ENCODE measurements around the gene WT1.
A peak's percentile ranks its signal among the peaks of the same experiment; 100 is the strongest.
"Not testable (repeated sequence)": the region's sequence is repeated elsewhere in the genome, so short reads cannot be mapped to it uniquely, and the experiment has no call there.

Gene WT1

GRCh38 chr11:32374261-32374711 lies 61.1 kb downstream of the WT1 start:
- Histone ChIP-seq H3K27ac (ENCODE audit: low read length) (peak overlapping the region; percentile 74), H3K79me2 (ENCODE audit: insufficient read depth, low read length) (no peaks in the 10 kb centered on the region), H4K20me1 (ENCODE audit: insufficient read depth, low read length) (no peaks in the 10 kb centered on the region), H2AFZ (ENCODE audit: low read depth, low read length) (peak overlapping the region; percentile 15; the same call in 1 of the 2 replicates), H3K36me3 (ENCODE audit: insufficient read depth, low read length) (no peaks in the 10 kb centered on the region), H3K4me3 (ENCODE audit: low read depth in 1 of 2, low read length in 2 of 2) (no peak overlapping the region), H3K9ac (ENCODE audit: low read depth, low read length) (no peak overlapping the region; the same call in 1 of the 2 replicates), H3K4me1 (ENCODE audit: insufficient read depth, low read length) (peaks cover 14% of the 10 kb centered on the region), H3K27me3 (ENCODE audit: insufficient read depth, low read length, poor library complexity) (no peaks in the 10 kb centered on the region), H3K9me3 (ENCODE audit: insufficient read depth, low read length, severe bottlenecking) (peaks cover 6% of the 10 kb centered on the region), H3K4me2 (ENCODE audit: insufficient read depth, low read length) (no peak overlapping the region)
- ATAC-seq (ENCODE audit: insufficient read depth, low read depth) (peak; percentile 84), DNase-seq (peak; percentile 77)
- no peak for TF ChIP-seq EZH2 (IDR thresholded peaks at IDR 0.05; ENCODE audit: borderline replicate concordance, low read depth, low read length, severe bottlenecking)
- TF ChIP-seq CTCF (IDR thresholded peaks at IDR 0.05; ENCODE audit: borderline replicate concordance, extremely low read depth, low read length, poor library complexity, severe bottlenecking): peak; percentile 87

- not testable (repeated sequence) for H3K27ac ChIP-seq (ENCODE audit: low read length); DNase-seq; H4K20me1 ChIP-seq (ENCODE audit: insufficient read depth, low read length); H3K79me2 ChIP-seq (ENCODE audit: insufficient read depth, low read length); H2AFZ ChIP-seq (ENCODE audit: low read depth, low read length); H3K4me2 ChIP-seq (ENCODE audit: insufficient read depth, low read length); H3K4me1 ChIP-seq (ENCODE audit: insufficient read depth, low read length); ATAC-seq (ENCODE audit: insufficient read depth, low read depth); H3K4me3 ChIP-seq (ENCODE audit: low read depth in 1 of 2, low read length in 2 of 2); H3K36me3 ChIP-seq (ENCODE audit: insufficient read depth, low read length); H3K9ac ChIP-seq (ENCODE audit: low read depth, low read length); H3K27me3 ChIP-seq (ENCODE audit: insufficient read depth, low read length, poor library complexity)
- H3K9me3 ChIP-seq (ENCODE audit: insufficient read depth, low read length, severe bottlenecking): peaks cover 18% of the 10 kb centered on the region
Observed at GRCh38 chr11:32369987-32370386, 65.4 kb downstream of the WT1 start.

GRCh38 chr11:32366666-32367065 lies 68.7 kb downstream of the WT1 start:
- TF ChIP-seq CTCF (IDR thresholded peaks at IDR 0.05; ENCODE audit: borderline replicate concordance, extremely low read depth, low read length, poor library complexity, severe bottlenecking): no peak
- ATAC-seq (ENCODE audit: insufficient read depth, low read depth) (no peak), DNase-seq (no peak)
- Histone ChIP-seq H3K4me2 (ENCODE audit: insufficient read depth, low read length) (no peak overlapping the region), H3K27me3 (ENCODE audit: insufficient read depth, low read length, poor library complexity) (no peaks in the 10 kb centered on the region), H3K36me3 (ENCODE audit: insufficient read depth, low read length) (no peaks in the 10 kb centered on the region), H3K4me1 (ENCODE audit: insufficient read depth, low read length) (no peaks in the 10 kb centered on the region), H3K4me3 (ENCODE audit: low read depth in 1 of 2, low read length in 2 of 2) (no peak overlapping the region), H4K20me1 (ENCODE audit: insufficient read depth, low read length) (no peaks in the 10 kb centered on the region), H3K9ac (ENCODE audit: low read depth, low read length) (no peak overlapping the region), H3K27ac (ENCODE audit: low read length) (no peak overlapping the region), H3K9me3 (ENCODE audit: insufficient read depth, low read length, severe bottlenecking) (peaks cover 14% of the 10 kb centered on the region), H3K79me2 (ENCODE audit: insufficient read depth, low read length) (no peaks in the 10 kb centered on the region), H2AFZ (ENCODE audit: low read depth, low read length) (no peak overlapping the region)

GRCh38 chr11:32365192-32365591 lies 70.1 kb downstream of the WT1 start:
- Histone ChIP-seq H3K27me3 (ENCODE audit: insufficient read depth, low read length, poor library complexity) (no peaks in the 10 kb centered on the region), H4K20me1 (ENCODE audit: insufficient read depth, low read length) (no peaks in the 10 kb centered on the region), H3K79me2 (ENCODE audit: insufficient read depth, low read length) (no peaks in the 10 kb centered on the region), H3K4me1 (ENCODE audit: insufficient read depth, low read length) (no peaks in the 10 kb centered on the region), H3K9me3 (ENCODE audit: insufficient read depth, low read length, severe bottlenecking) (peaks cover 14% of the 10 kb centered on the region), H3K36me3 (ENCODE audit: insufficient read depth, low read length) (no peaks in the 10 kb centered on the region), H2AFZ (ENCODE audit: low read depth, low read length) (no peak overlapping the region), H3K4me3 (ENCODE audit: low read depth in 1 of 2, low read length in 2 of 2) (no peak overlapping the region), H3K27ac (ENCODE audit: low read length) (no peak overlapping the region), H3K4me2 (ENCODE audit: insufficient read depth, low read length) (no peak overlapping the region), H3K9ac (ENCODE audit: low read depth, low read length) (no peak overlapping the region)
- TF ChIP-seq EZH2 (IDR thresholded peaks at IDR 0.05; ENCODE audit: borderline replicate concordance, low read depth, low read length, severe bottlenecking) (no peak), CTCF (IDR thresholded peaks at IDR 0.05; ENCODE audit: borderline replicate concordance, extremely low read depth, low read length, poor library complexity, severe bottlenecking) (no peak)
- no peak for ATAC-seq (ENCODE audit: insufficient read depth, low read depth)
- DNase-seq: no peak

Measured in DND-41 (cell line).